H1 (cell line): ENCODE results near the gene MTFMT. TPM values are rescaled to one million over a fixed set of nuclear protein-coding genes. Genes with fewer than 3 reads are reported as not detected.

Experiments
- CREB1 ChIP-seq: IDR thresholded peaks from 2 replicates; pipeline ENCODE4 v1.6.1; 2012; ENCODE audit warnings: inconsistent platforms
- polyA plus RNA-seq, 7 experiments: library from polyadenylated mRNA; depleted of rRNA in 3 of 7; stranded (reverse) in 5 of 7; unstranded in 2 of 7; fragments of >200 nt in 5 of 7; fragments of 200-250 nt in 2 of 7; gene quantifications; 1 replicate in 5 of 7; 2 replicates in 1 of 7; 4 replicates in 1 of 7; pipeline versions ENCODE4 v1.2.1 to v1.2.3, GENCODE V29; 2011 to 2013; ENCODE audit warnings: missing spikeins in 2 of 7, mixed read lengths in 2 of 7
- total RNA-seq: library from RNA; stranded (reverse); fragmentation: NEBNext Ultra II Directional; extraction: Animal tissue kit (Norgen Biotek cat#: 25700); gene quantifications from 2 replicates; pipeline ENCODE4 v1.2.1, GENCODE V29; 2021
- TF ChIP-seq, protein P1 (sequence below): IDR thresholded peaks from 2 replicates; pipeline ENCODE4 v1.6.1; 2012; ENCODE audit warnings: inconsistent platforms

Gene MTFMT
- total and polyA plus RNA-seq, 2 of the 8 experiments (the other 6 are each of a cell fraction or from before 2014, with no cell fraction given) = 7.7 to 20.8 TPM

GRCh38 chr15:65077981-65078352, 48.5 kb upstream of the MTFMT start (continued):
- TF ChIP-seq, protein P1, sequence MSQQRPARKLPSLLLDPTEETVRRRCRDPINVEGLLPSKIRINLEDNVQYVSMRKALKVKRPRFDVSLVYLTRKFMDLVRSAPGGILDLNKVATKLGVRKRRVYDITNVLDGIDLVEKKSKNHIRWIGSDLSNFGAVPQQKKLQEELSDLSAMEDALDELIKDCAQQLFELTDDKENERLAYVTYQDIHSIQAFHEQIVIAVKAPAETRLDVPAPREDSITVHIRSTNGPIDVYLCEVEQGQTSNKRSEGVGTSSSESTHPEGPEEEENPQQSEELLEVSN = peak; percentile 97
- peak; percentile 73 for TF ChIP-seq CREB1
